Prostate gland (tissue), 2 donors: ENCODE data around the gene BMP4. TPM values are rescaled to one million over a fixed set of nuclear protein-coding genes. Genes with fewer than 3 reads are reported as not detected.

Source experiments
- DNase-seq: peaks from one replicate; pipeline ENCODE4 v3.0.0-alpha.2; 2019; ENCODE audit warnings: low spot score
- H3K27ac ChIP-seq, 2 donors: fragments of 200-600 bp; sonication (generic); 2 replicates each; pipeline ENCODE4 v1.5.1; 2017 to 2019
- H3K27me3 ChIP-seq: fragments of 200-600 bp; sonication (generic); replicated peaks from 2 replicates; pipeline ENCODE4 v1.5.1; 2019; ENCODE audit not compliant: insufficient read depth
- H3K36me3 ChIP-seq, 2 donors: fragments of 200-600 bp; sonication (generic); 1 replicate in 1 of 2; 2 replicates in 1 of 2; pipeline versions ENCODE4 v1.5.1 to v1.8.1; 2017 to 2019
- H3K4me1 ChIP-seq: fragments of 200-600 bp; sonication (generic); replicated peaks from 2 replicates; pipeline ENCODE4 v1.5.1; 2019
- H3K4me3 ChIP-seq, 2 donors: fragments of 200-600 bp; sonication (generic); 2 replicates each; pipeline ENCODE4 v1.5.1; 2017 to 2019
- H3K9me3 ChIP-seq: fragments of 200-600 bp; sonication (generic); 2 replicates; pipeline ENCODE4 v1.5.1; 2017
- CTCF ChIP-seq, 4 experiments: fragments of 200-600 bp in 2 of 4; fragments of 450-650 bp in 2 of 4; sonication (generic) in 2 of 4; IDR thresholded peaks; 1 replicate in 3 of 4; 2 replicates in 1 of 4; pipeline ENCODE4 v1.5.1; 2016 to 2019; ENCODE audit warnings: antibody characterized with exemption in 4 of 4, mild to moderate bottlenecking in 2 of 4, moderate library complexity in 2 of 4
- POLR2A ChIP-seq: fragments of 450-650 bp; IDR thresholded peaks from one replicate; pipeline ENCODE4 v1.6.1; 2016; ENCODE audit warnings: antibody characterized with exemption, mild to moderate bottlenecking
- POLR2AphosphoS5 ChIP-seq: sonication (generic); formaldehyde crosslinking; IDR thresholded peaks from one replicate; pipeline ENCODE4 v1.6.1; 2017; ENCODE audit warnings: antibody characterized with exemption
- WGBS: methylation state at CpG from one replicate; pipeline ENCODE4 v1.1.5; 2018; 5-methylcytosine and 5-hydroxymethylcytosine counted together
- intact Hi-C: fragments of 100-400 bp; cut with DNase I; formaldehyde crosslinking; loops from one replicate; pipeline ENCODE4 v1.14.2; 2022
- total RNA-seq, 2 donors: library from RNA; depleted of rRNA; stranded (reverse); fragments of >200 nt; gene quantifications; one replicate each; pipeline ENCODE4 v1.1.0, GENCODE V29; 2016

The BMP4 gene
- total RNA-seq, 2 donors from 2014 or later, result 8.8 to 11.2 TPM

- WGBS, result 89% methylated on average over 5 of the region's 5 CpGs
- no peak for TF ChIP-seq POLR2A
- no peak for TF ChIP-seq CTCF (IDR thresholded peaks at IDR 0.05)
- TF ChIP-seq POLR2AphosphoS5, result no peak
- intact Hi-C loops, result no loop called here
These were observed 29.5 kb downstream of the BMP4 start for GRCh38 chr14:53927171-53927570.

GRCh38 chr14:53925201-53925766, 31.3 kb downstream of the BMP4 start:
- no peak for TF ChIP-seq CTCF (IDR thresholded peaks at IDR 0.05)
- TF ChIP-seq POLR2AphosphoS5, result no peak
- no peak for TF ChIP-seq POLR2A
- DNase-seq, result no peak
- no peak overlapping the region for H3K27ac ChIP-seq
- no peak overlapping the region for H3K4me3 ChIP-seq
- peaks cover 2% of the 10 kb centered on the region for H3K27me3 ChIP-seq
- no peaks in the 10 kb centered on the region for H3K9me3 ChIP-seq
- 91% methylated on average over 6 of the region's 6 CpGs for WGBS
- H3K4me1 ChIP-seq, result no peaks in the 10 kb centered on the region
- intact Hi-C loops, result no loop called here
- H3K36me3 ChIP-seq, result no peaks in the 10 kb centered on the region

More at GRCh38 chr14:53927171-53927570, 29.5 kb downstream of the BMP4 start:
- no peaks in the 10 kb centered on the region for H3K4me1 ChIP-seq
- no peaks in the 10 kb centered on the region for H3K36me3 ChIP-seq
- H3K9me3 ChIP-seq, result no peaks in the 10 kb centered on the region
- no peak overlapping the region for H3K4me3 ChIP-seq
- DNase-seq, result no peak
- H3K27me3 ChIP-seq, result no peaks in the 10 kb centered on the region
- no peak overlapping the region for H3K27ac ChIP-seq

GRCh38 chr14:53924753-53925152, 31.9 kb downstream of the BMP4 start:
- Histone ChIP-seq H3K4me3 (no peak overlapping the region), H3K4me1 (no peaks in the 10 kb centered on the region), H3K9me3 (no peaks in the 10 kb centered on the region), H3K27me3 (peaks cover 2% of the 10 kb centered on the region), H3K36me3 (no peaks in the 10 kb centered on the region), H3K27ac (no peak overlapping the region)
- TF ChIP-seq CTCF (IDR thresholded peaks at IDR 0.05) (no peak), POLR2A (no peak), POLR2AphosphoS5 (peak; percentile 66)
- no peak for DNase-seq
- 7% methylated on average over 4 of the region's 4 CpGs for WGBS
- intact Hi-C loops, result no loop called here

- intact Hi-C loops, result no loop called here
- no peak for TF ChIP-seq POLR2A
- TF ChIP-seq POLR2AphosphoS5, result no peak
- no peak for TF ChIP-seq CTCF (IDR thresholded peaks at IDR 0.05)
- no peaks in the 10 kb centered on the region for H3K4me1 ChIP-seq
- DNase-seq, result no peak
- no peak overlapping the region for H3K27ac ChIP-seq
- no peaks in the 10 kb centered on the region for H3K9me3 ChIP-seq
- peaks cover 2% of the 10 kb centered on the region for H3K27me3 ChIP-seq
- H3K36me3 ChIP-seq, result no peaks in the 10 kb centered on the region
- WGBS, result 62% methylated on average over 3 of the region's 3 CpGs
- no peak overlapping the region for H3K4me3 ChIP-seq
These were observed 35.6 kb downstream of the BMP4 start for GRCh38 chr14:53921027-53921426.

- no peaks in the 10 kb centered on the region for H3K36me3 ChIP-seq
- intact Hi-C loops, result no loop called here
- DNase-seq, result no peak
- 91% methylated on average over 1 of the region's 1 CpG for WGBS
- no peak overlapping the region for H3K4me3 ChIP-seq
- no peaks in the 10 kb centered on the region for H3K4me1 ChIP-seq
- peaks cover under 1% of the 10 kb centered on the region for H3K27me3 ChIP-seq
- H3K9me3 ChIP-seq, result no peaks in the 10 kb centered on the region
- H3K27ac ChIP-seq, result no peak overlapping the region
- TF ChIP-seq POLR2AphosphoS5 (no peak), POLR2A (no peak), CTCF (IDR thresholded peaks at IDR 0.05) (no peak)
These were observed 40.4 kb downstream of the BMP4 start for GRCh38 chr14:53916239-53916638.
